GM12874 (cell line): Measurements from ENCODE around the gene AFG3L2.
A peak's percentile ranks its signal among the peaks of the same experiment; 100 is the strongest.

Experiments used
- CTCF ChIP-seq: IDR thresholded peaks from 2 replicates; pipeline ENCODE4 v1.5.1; 2011; ENCODE audit warnings: low read depth, mild to moderate bottlenecking, control low read depth, low read length, moderate library complexity; ENCODE audit not compliant: insufficient read depth

AFG3L2 gene

GRCh38 chr18:12327510-12328178 is 49.4 kb downstream of the AFG3L2 start:
- TF ChIP-seq CTCF, result peak; percentile 95

- no peak for TF ChIP-seq CTCF
These were observed 50.1 kb downstream of the AFG3L2 start for GRCh38 chr18:12326711-12327460.

DNA sequence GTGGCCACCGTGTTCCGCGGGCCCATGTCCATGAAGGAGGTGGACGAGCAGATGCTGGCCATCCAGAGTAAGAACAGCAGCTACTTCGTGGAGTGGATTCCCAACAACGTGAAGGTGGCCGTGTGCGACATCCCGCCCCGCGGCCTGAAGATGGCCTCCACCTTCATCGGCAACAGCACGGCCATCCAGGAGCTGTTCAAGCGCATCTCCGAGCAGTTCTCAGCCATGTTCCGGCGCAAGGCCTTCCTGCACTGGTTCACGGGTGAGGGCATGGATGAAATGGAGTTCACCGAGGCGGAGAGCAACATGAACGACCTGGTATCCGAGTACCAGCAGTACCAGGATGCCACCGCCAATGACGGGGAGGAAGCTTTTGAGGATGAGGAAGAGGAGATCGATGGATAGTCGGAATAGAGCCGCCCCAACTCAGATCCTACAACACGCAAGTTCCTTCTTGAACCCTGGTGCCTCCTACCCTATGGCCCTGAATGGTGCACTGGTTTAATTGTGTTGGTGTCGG is 51.2 kb downstream of the AFG3L2 start:
- no peak for TF ChIP-seq CTCF

GRCh38 chr18:12324991-12325725 is 51.9 kb downstream of the AFG3L2 start:
- no peak for TF ChIP-seq CTCF

DNA sequence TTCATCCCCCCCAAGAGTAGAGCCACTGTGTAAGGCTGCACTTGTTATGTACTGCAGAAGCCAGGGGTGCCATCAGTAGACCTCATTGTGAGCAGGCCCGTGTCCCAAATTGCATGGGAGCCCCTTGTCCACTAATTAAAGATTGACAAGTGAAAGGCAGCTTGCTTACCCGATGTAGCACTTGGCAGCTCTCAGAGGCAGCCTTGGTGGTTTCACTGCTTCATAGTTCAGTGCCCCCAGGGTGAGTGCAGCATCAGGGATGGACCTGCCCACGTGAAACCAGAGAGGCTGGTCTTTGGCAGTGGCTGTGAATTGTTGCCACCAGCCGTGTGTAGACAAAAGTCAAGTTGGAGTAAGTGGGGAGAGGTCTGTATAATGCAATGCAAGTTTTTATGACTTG is 55.7 kb downstream of the AFG3L2 start:
- no peak for TF ChIP-seq CTCF

- no peak for TF ChIP-seq CTCF
These were observed 58.2 kb downstream of the AFG3L2 start for GRCh38 chr18:12318857-12319256.

DNA sequence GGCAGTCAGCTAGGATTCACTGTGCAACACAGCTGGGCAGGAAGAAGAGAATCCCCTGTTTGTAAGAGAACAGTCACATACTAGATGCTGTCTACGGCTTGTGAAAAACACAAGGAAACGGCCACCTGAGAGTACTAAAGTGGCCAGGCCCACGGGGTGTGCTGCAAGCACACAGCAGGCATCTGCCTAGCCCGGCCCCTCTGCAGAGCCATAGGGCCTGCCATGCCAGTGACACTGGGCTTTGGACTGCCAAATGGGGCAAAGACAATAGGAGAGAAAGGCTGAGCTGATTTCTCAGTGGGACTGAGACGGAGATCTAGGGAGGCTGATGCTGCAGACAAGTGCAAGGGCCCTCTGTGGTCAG is 58.7 kb downstream of the AFG3L2 start:
- TF ChIP-seq CTCF, result no peak
